GM23248 (cell line): ENCODE data around the gene SH3RF1. TPM values are rescaled to one million over a fixed set of nuclear protein-coding genes. Genes with fewer than 3 reads are reported as not detected.

Source experiments
- DNase-seq: peaks from one replicate; pipeline ENCODE4 v3.0.0-alpha.2; 2015
- H2AFZ ChIP-seq: fragments of 200-600 bp; sonication (generic); 2 replicates; pipeline ENCODE4 v1.6.1; 2016; ENCODE audit warnings: antibody characterized with exemption
- H3F3A ChIP-seq: fragments of 200-600 bp; sonication (generic); 2 replicates; pipeline ENCODE4 v1.6.1; 2016; ENCODE audit warnings: mild to moderate bottlenecking, antibody characterized with exemption, mixed run types; ENCODE audit not compliant: insufficient read depth
- H3K27ac ChIP-seq: fragments of 200-600 bp; sonication (generic); 2 replicates; pipeline ENCODE4 v1.5.1; 2016; ENCODE audit warnings: mild to moderate bottlenecking
- H3K27me3 ChIP-seq: fragments of 200-600 bp; sonication (generic); replicated peaks from 2 replicates; pipeline ENCODE4 v1.6.1; 2016; ENCODE audit warnings: mild to moderate bottlenecking; ENCODE audit not compliant: insufficient read depth
- H3K36me3 ChIP-seq: fragments of 200-600 bp; sonication (generic); 2 replicates; pipeline ENCODE4 v1.6.1; 2016; ENCODE audit warnings: low read depth, mild to moderate bottlenecking
- H3K4me1 ChIP-seq: fragments of 200-600 bp; sonication (generic); 2 replicates; pipeline ENCODE4 v1.6.1; 2016; ENCODE audit warnings: mild to moderate bottlenecking; ENCODE audit not compliant: insufficient read depth
- H3K4me2 ChIP-seq: fragments of 200-600 bp; sonication (generic); one replicate; pipeline ENCODE4 v1.6.1; 2016; ENCODE audit warnings: mild to moderate bottlenecking; ENCODE audit not compliant: unreplicated experiment
- H3K4me3 ChIP-seq: fragments of 200-600 bp; sonication (generic); 2 replicates; pipeline ENCODE4 v1.5.1; 2016; ENCODE audit warnings: mild to moderate bottlenecking
- H3K79me2 ChIP-seq: fragments of 200-600 bp; sonication (generic); 2 replicates; pipeline ENCODE4 v1.6.1; 2016; ENCODE audit warnings: mild to moderate bottlenecking; ENCODE audit not compliant: insufficient read depth
- H3K9ac ChIP-seq: fragments of 200-600 bp; sonication (generic); 2 replicates; pipeline ENCODE4 v1.6.1; 2016; ENCODE audit warnings: mild to moderate bottlenecking
- H3K9me2 ChIP-seq: fragments of 200-600 bp; sonication (generic); 2 replicates; pipeline ENCODE4 v1.6.1; 2016; ENCODE audit warnings: mixed run types, mild to moderate bottlenecking, moderate library complexity; ENCODE audit not compliant: insufficient read depth
- H3K9me3 ChIP-seq: fragments of 200-600 bp; sonication (generic); one replicate; pipeline ENCODE4 v1.6.1; 2017; ENCODE audit warnings: low read depth
- H4K20me1 ChIP-seq: fragments of 200-600 bp; sonication (generic); 2 replicates; pipeline ENCODE4 v1.6.0; 2016; ENCODE audit not compliant: insufficient read depth
- EZH2 ChIP-seq: fragments of 200-600 bp; sonication (generic); IDR thresholded peaks from 2 replicates; pipeline ENCODE4 v1.6.1; 2018; ENCODE audit warnings: antibody characterized with exemption, mild to moderate bottlenecking; ENCODE audit not compliant: insufficient read depth, poor library complexity, severe bottlenecking
- EZH2phosphoT487 ChIP-seq: fragments of 200-600 bp; sonication (generic); IDR thresholded peaks from 2 replicates; pipeline ENCODE4 v1.6.1; 2018; ENCODE audit warnings: antibody characterized with exemption, moderate library complexity, mild to moderate bottlenecking, low read depth; ENCODE audit not compliant: insufficient read depth
- WGBS, 2 experiments: methylation state at CpG; one replicate each; pipeline ENCODE4 v1.1.6; 2015 to 2017; ENCODE audit warnings: low lambda C conversion rate in 2 of 2, low coverage in 1 of 2; ENCODE audit errors: missing lambda C conversion rate in 2 of 2; 5-methylcytosine and 5-hydroxymethylcytosine counted together
- in situ Hi-C: fragments of 300-500 bp; cut with MboI; formaldehyde crosslinking; loops from 2 replicates; pipeline ENCODE4 v1.15.0; 2020
- polyA plus RNA-seq: library from polyadenylated mRNA; unstranded; fragments of >200 nt; fragmentation: Nextera tagmentation; extraction: Ambion mirVana; gene quantifications from 2 replicates; pipeline ENCODE4 v1.2.1, GENCODE V29; 2016
- total RNA-seq: library from RNA; depleted of rRNA; stranded (reverse); fragments of >200 nt; shearing (Covaris generic); gene quantifications from 2 replicates; pipeline ENCODE4 v1.2.3, GENCODE V29; 2014

SH3RF1 gene
- total and polyA plus RNA-seq, 2 experiments from 2014 or later = 28.3 to 55.5 TPM

- TF ChIP-seq EZH2 = no peak
- no peak for TF ChIP-seq EZH2phosphoT487
- no peak for DNase-seq
- in situ Hi-C loops = no loop called here
- H4K20me1 ChIP-seq = no peaks in the 10 kb centered on the region
- peaks cover 71% of the 10 kb centered on the region for H3K36me3 ChIP-seq
- H3K9ac ChIP-seq = no peak overlapping the region
- H3K4me1 ChIP-seq = peaks cover 4% of the 10 kb centered on the region; the same call in 1 of the 2 replicates
- no peaks in the 10 kb centered on the region for H3K9me3 ChIP-seq
- 64 to 65% methylated on average over 3 of the region's 3 CpGs for WGBS, 2 experiments
- H3K79me2 ChIP-seq = peaks cover 93% of the 10 kb centered on the region
- H3K9me2 ChIP-seq = no peaks in the 10 kb centered on the region
- H3K27me3 ChIP-seq = no peaks in the 10 kb centered on the region
- no peak overlapping the region for H2AFZ ChIP-seq
- no peak overlapping the region for H3K4me3 ChIP-seq
- H3F3A ChIP-seq = peaks cover 49% of the 10 kb centered on the region
- no peak overlapping the region for H3K27ac ChIP-seq
- no peak overlapping the region for H3K4me2 ChIP-seq
Measured at GRCh38 chr4:169133932-169134331, 136.8 kb downstream of the SH3RF1 start.

GRCh38 chr4:169132561-169133305 is 138.0 kb downstream of the SH3RF1 start:
- Histone ChIP-seq H3K9ac (no peak overlapping the region), H3K27me3 (no peaks in the 10 kb centered on the region), H4K20me1 (no peaks in the 10 kb centered on the region), H3K79me2 (peaks cover 93% of the 10 kb centered on the region), H3K4me3 (no peak overlapping the region), H3K4me2 (no peak overlapping the region), H3K27ac (peak overlapping the region; percentile 48), H2AFZ (no peak overlapping the region), H3K4me1 (peaks cover 4% of the 10 kb centered on the region; the same call in 1 of the 2 replicates), H3F3A (peaks cover 57% of the 10 kb centered on the region), H3K9me2 (no peaks in the 10 kb centered on the region), H3K36me3 (peaks cover 82% of the 10 kb centered on the region), H3K9me3 (no peaks in the 10 kb centered on the region)
- no peak for TF ChIP-seq EZH2phosphoT487
- TF ChIP-seq EZH2 = no peak
- peak; percentile 49 for DNase-seq
- 47 to 54% methylated on average over 3 of the region's 3 CpGs for WGBS, 2 experiments
- in situ Hi-C loops = no loop called here

- no peak for DNase-seq
- Histone ChIP-seq H3F3A (peaks cover 57% of the 10 kb centered on the region), H3K4me2 (no peak overlapping the region), H3K36me3 (peaks cover 90% of the 10 kb centered on the region), H3K4me1 (peaks cover 4% of the 10 kb centered on the region; the same call in 1 of the 2 replicates), H3K79me2 (peaks cover 93% of the 10 kb centered on the region), H3K27ac (no peak overlapping the region; the same call in 1 of the 2 replicates), H3K9me3 (no peaks in the 10 kb centered on the region), H3K4me3 (no peak overlapping the region), H3K9ac (no peak overlapping the region), H4K20me1 (no peaks in the 10 kb centered on the region), H3K9me2 (no peaks in the 10 kb centered on the region), H2AFZ (no peak overlapping the region), H3K27me3 (no peaks in the 10 kb centered on the region)
- in situ Hi-C loops = no loop called here
- no peak for TF ChIP-seq EZH2
- no peak for TF ChIP-seq EZH2phosphoT487
- 97 to 98% methylated on average over 9 of the region's 9 CpGs for WGBS, 2 experiments
Measured at GRCh38 chr4:169131556-169132208, 139.1 kb downstream of the SH3RF1 start.

DNA sequence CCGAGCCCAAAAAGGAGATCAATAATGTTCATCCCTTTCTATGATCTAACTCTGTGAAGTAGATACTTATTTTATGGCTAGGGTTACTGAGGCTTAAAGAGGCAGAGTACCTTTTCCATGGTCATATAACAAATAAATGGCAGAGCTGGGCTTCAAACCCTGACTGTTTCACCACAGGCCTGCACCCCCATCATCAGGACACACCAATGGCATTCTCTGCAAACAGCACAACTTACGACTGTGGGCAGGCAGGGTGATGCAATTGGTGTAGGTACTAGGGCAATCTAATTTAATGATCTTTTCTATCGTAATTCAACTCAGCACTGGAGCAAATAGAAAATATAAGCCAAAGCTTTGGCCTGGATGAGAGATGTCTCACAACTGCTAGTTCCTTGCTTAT is 141.9 kb downstream of the SH3RF1 start:
- Histone ChIP-seq H3K9me2 (no peaks in the 10 kb centered on the region), H3K9me3 (no peaks in the 10 kb centered on the region), H3K79me2 (peaks cover 89% of the 10 kb centered on the region), H3K27me3 (no peaks in the 10 kb centered on the region), H3K36me3 (peaks cover 86% of the 10 kb centered on the region), H4K20me1 (no peaks in the 10 kb centered on the region), H3K27ac (no peak overlapping the region), H2AFZ (no peak overlapping the region), H3K9ac (no peak overlapping the region), H3K4me1 (peaks cover 4% of the 10 kb centered on the region; the same call in 1 of the 2 replicates), H3F3A (peaks cover 39% of the 10 kb centered on the region), H3K4me3 (no peak overlapping the region), H3K4me2 (no peak overlapping the region)
- 96 to 98% methylated on average over 3 of the region's 3 CpGs for WGBS, 2 experiments
- TF ChIP-seq EZH2phosphoT487 = no peak
- DNase-seq = no peak
- in situ Hi-C loops = no loop called here
